Measurements from ENCODE around the gene FGD4.

GRCh38 chr12:32574585-32574984 is 175.2 kb downstream of the FGD4 start:
- no peak for TF ChIP-seq POLR2AphosphoS5 (IDR thresholded peaks at IDR 0.05; ENCODE audit: low read depth)
- TF ChIP-seq CTCF (IDR thresholded peaks at IDR 0.05; ENCODE audit: insufficient read depth, low read length) = no peak
- no peak for TF ChIP-seq SPI1 (IDR thresholded peaks at IDR 0.05; ENCODE audit: borderline replicate concordance, low read depth)
- TF ChIP-seq REST (IDR thresholded peaks at IDR 0.05; ENCODE audit: insufficient replicate concordance, low read depth) = no peak

All from HL-60 (cell line).